Lower leg skin (tissue), 4 donors: ENCODE measurements around the gene PSPH. TPM values are rescaled to one million over a fixed set of nuclear protein-coding genes. Genes with fewer than 3 reads are reported as not detected.

Source experiments
- DNase-seq, 2 donors: peaks; one replicate each; pipeline ENCODE4 v3.0.0-alpha.2; 2019; ENCODE audit warnings: low spot score in 2 of 2
- H3K4me3 ChIP-seq: fragments of 200-600 bp; sonication (generic); 2 replicates; pipeline ENCODE4 v1.5.1; 2017; ENCODE audit warnings: mild to moderate bottlenecking, low read depth; ENCODE audit not compliant: poor library complexity, severe bottlenecking
- CTCF ChIP-seq, 3 donors: fragments of 450-650 bp; IDR thresholded peaks; one replicate each; pipeline ENCODE4 v1.5.1; 2016; ENCODE audit warnings: antibody characterized with exemption in 3 of 3, mild to moderate bottlenecking in 3 of 3, moderate library complexity in 2 of 3
- POLR2A ChIP-seq, 2 donors: fragments of 450-650 bp; IDR thresholded peaks; one replicate each; pipeline ENCODE4 v1.6.1; 2016 to 2017; ENCODE audit warnings: antibody characterized with exemption in 2 of 2, mild to moderate bottlenecking in 1 of 2, moderate library complexity in 1 of 2
- WGBS, 2 donors: methylation state at CpG; one replicate each; pipeline ENCODE4 v1.1.5; 2018; 5-methylcytosine and 5-hydroxymethylcytosine counted together
- intact Hi-C: fragments of 100-400 bp; cut with DNase I; formaldehyde crosslinking; loops from one replicate; pipeline ENCODE4 v1.15.0; 2023; ENCODE audit warnings: low total_unique reads
- total RNA-seq, 4 donors: library from RNA; depleted of rRNA; stranded (reverse); fragments of >200 nt; gene quantifications; one replicate each; pipeline ENCODE4 v1.1.0, GENCODE V29; 2016

PSPH gene
- total RNA-seq, 4 donors from 2014 or later: 7.4 to 13.1 (median 9.8) TPM

DNA sequence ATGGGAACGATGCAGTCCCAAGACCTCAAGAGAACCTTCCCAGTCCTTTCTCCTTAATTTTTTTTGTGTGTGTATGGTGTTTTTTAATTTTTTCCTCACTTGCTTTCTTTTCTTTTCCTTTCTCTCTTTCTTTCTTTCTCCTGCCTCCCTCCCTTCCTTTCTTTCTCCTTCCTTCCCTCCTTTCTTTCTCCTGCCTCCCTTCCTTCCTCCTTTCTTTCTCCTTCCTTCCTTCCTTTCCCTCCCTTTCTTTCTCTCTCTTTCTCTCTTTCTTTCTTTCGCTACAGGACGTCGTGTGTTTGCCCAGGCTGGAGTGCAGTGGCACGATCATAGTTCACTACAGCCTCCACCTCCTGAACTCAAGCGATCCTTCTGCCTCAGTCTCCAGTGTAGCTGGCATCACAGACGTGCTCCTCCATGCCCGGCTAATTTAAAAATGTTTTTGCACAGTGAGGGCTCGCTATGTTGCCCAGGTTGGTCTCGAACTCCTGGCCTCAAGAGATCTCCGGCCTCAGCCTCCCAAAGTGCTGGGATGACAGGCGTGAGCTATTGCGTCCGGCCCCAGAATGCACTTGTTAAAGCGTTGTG is 87.6 kb downstream of the PSPH start:
- intact Hi-C loops: no loop called here
- WGBS, 2 donors: 63 to 68% methylated on average over 15 of the region's 15 CpGs
- no peak overlapping the region for H3K4me3 ChIP-seq
- no peak for TF ChIP-seq CTCF (IDR thresholded peaks at IDR 0.05)
- no peak for TF ChIP-seq POLR2A (IDR thresholded peaks at IDR 0.05)
- no peak for DNase-seq

- no peak for DNase-seq
- H3K4me3 ChIP-seq: no peak overlapping the region
- intact Hi-C loops: no loop called here
- WGBS, 2 donors: 58 to 66% methylated on average over 3 of the region's 3 CpGs
- TF ChIP-seq CTCF (IDR thresholded peaks at IDR 0.05) (no peak), POLR2A (IDR thresholded peaks at IDR 0.05) (no peak)
These were observed 89.2 kb downstream of the PSPH start for GRCh38 chr7:55962014-55962413.

Other genes with a start within 250 kb of the PSPH start
- not detected for gene SEPTIN14, start 188.7 kb downstream of the PSPH start, total RNA-seq
- gene ZNF713, start 164.0 kb downstream of the PSPH start, total RNA-seq: 1 to 10 TPM in 3 of 4 donors, under 1 TPM in 1; 0.93 to 2.7 (median 1.8) TPM
- gene MRPS17, start 99.6 kb downstream of the PSPH start, total RNA-seq: 1 to 10 TPM; 5.3 to 8.3 (median 6.9) TPM
- gene NIPSNAP2, start 86.9 kb downstream of the PSPH start, total RNA-seq: 10 to 100 TPM; 36.4 to 48.4 (median 41.5) TPM
- gene CCT6A, start 321 bp upstream of the PSPH start, total RNA-seq: 10 to 100 TPM; 56.9 to 79.2 (median 70.4) TPM
- gene SUMF2, start 12.8 kb upstream of the PSPH start, total RNA-seq: 100 to 1,000 TPM in 2 of 4 donors, 10 to 100 TPM in 2; 74.5 to 117 (median 107) TPM
- 1 to 10 TPM in 2 of 4 donors, under 1 TPM in 2; 0.78 to 3.7 (median 1.2) TPM for gene PHKG1, start 41.5 kb upstream of the PSPH start, total RNA-seq
- 100 to 1,000 TPM; 214 to 287 (median 259) TPM for gene CHCHD2, start 55.0 kb upstream of the PSPH start, total RNA-seq
- gene NUPR2, start 65.0 kb upstream of the PSPH start, total RNA-seq: 1 to 10 TPM in 3 of 4 donors, not detected in 1; 2.0 to 7.5 (median 6.1) TPM